GM19025 (cell line): ENCODE measurements around the gene HES1.
"Not testable (repeated sequence)": the region's sequence is repeated elsewhere in the genome, so short reads cannot be mapped to it uniquely, and the experiment has no call there.

Experiments used
- ATAC-seq: cut with Tn5 transposase; IDR thresholded peaks from one replicate; pipeline ENCODE4 v1.9.1; 2021; ENCODE audit warnings: mild to moderate bottlenecking, low read depth, moderate library complexity; ENCODE audit not compliant: unreplicated experiment

Gene HES1

DNA sequence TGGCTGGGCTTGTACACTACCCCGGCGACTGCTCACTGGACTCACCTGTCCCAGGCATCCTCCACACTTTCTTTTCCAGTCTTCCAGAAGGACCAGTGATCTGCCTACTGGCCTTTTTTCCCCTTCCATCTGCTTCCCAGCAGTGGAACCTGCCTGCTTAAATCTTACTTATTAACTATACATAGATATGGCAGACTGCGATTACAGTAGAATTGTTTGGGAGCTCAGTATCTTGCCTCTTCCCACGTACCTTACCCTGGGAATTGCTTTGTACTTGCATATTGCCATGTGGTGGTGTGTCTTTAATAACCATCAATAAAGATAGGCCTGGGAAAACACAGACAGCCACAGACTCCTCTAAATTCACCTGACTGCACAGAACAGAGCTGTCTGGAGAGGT is 11.8 kb upstream of the HES1 start:
- no peak for ATAC-seq

DNA sequence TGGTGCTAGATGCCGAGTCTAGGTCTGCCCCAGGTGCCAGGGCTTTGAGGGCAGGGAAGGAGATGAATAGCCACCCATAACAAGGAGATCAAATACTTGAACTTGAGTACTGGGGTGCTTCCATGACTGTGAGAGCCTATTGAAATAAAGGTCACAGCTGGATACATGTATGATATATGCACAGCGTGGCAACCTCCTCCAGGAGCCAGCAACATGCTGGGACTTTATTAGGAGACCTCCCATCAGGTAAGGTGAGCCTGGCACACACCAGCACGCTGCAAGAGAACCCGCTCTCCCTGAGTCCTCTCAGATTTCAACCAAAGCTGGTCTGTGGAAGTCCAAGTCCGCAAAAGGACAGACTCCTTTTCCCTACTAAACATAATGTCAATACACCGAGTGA is 10.5 kb upstream of the HES1 start:
- no peak for ATAC-seq

DNA sequence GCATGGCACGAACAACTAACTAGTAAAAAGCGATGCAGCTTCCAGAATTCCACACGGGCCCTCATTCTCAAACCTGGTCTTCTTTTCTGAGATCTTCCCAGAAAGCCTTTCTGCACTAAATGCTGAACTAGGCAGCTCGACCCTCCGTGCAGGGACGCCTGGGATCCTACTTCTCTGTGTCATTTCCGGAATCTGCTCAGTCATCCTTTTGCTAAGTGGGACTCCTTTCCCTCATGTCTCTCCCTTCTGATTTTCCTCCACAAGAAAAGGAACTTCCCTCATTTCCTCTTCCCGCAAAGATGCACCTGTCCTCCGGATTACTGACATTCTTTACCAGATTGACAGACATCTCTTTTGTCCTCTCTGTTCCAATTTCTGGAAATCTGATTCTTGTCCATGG is 9.2 kb upstream of the HES1 start:
- ATAC-seq, result no peak

DNA sequence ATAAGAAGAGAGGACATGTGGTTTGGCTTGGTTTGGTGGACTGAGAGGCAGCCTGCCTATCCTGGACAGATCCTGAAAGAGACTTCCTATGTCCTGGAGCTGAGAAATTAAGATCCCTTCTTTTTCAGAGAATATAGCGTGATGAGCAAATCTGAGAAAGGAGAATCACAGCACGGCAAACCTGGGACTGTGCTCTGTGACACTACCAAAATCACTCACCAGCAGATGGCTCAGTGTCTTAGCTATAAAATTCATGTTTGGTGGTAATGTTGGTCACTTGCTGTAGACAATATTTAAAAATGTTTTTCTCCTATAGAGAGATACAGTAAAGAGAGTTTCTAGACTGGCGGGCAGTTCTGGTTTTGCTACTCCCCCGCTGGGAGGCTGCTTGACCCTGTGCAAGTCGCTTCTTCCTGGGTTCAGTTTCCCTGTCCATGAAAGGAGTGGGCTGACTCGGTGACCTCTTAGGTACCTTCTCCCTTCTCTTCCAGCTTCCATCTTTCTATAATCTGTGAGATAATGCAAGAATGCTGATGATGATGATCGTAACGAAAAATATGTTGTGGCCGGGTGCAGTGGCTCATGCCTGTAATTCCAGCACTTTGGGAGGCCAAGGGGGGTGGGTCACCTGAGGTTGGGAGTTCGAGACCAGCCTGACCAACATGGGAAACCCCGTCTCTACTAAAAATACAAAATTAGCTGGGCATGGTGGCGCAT is 7.6 kb upstream of the HES1 start:
- no peak for ATAC-seq

DNA sequence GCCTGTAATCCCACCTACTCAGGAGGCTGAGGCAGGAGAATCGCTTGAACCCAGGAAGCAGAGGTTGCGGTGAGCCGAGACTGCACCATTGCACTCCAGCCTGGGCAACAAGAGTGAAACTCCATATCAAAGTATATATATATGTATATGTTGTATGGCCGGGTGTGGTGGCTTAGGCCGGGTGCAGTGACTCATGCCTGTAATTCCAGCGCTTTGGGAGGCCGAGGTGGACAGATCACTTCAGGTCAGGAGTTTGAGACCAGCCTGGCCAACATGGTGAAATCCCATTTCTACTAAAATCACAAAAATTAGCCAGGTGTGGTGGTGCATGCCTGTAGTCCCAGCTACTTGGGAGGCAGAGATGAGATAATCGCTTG is 7.0 kb upstream of the HES1 start:
- not testable (repeated sequence) for ATAC-seq

DNA sequence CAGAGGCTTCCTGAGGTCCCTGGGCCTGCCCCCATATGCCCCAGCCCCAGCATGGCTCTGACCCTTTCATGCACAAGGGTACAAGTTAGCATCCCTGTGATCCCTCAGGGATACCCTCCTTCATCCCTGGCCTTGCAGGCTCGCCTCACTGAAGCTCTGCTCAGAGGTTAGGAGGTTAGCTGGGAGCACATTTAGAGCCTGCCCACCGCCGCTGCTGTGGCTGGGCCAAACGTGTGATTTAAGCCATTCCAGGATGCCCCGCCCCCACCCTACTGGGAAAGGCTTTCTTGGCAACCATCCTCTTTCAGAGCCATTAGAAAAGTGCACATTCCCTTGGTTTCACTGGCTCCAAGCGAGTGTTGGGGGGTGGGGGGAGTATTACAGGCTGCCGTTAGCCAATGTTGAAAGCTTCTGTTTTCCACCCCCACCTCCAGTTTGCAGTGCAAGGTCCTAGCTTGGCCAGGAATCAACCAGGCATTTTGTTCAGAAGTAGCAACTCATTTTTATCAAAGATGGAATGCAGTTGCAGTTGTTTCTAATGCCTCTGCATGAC is 6.3 kb upstream of the HES1 start:
- ATAC-seq, result no peak

DNA sequence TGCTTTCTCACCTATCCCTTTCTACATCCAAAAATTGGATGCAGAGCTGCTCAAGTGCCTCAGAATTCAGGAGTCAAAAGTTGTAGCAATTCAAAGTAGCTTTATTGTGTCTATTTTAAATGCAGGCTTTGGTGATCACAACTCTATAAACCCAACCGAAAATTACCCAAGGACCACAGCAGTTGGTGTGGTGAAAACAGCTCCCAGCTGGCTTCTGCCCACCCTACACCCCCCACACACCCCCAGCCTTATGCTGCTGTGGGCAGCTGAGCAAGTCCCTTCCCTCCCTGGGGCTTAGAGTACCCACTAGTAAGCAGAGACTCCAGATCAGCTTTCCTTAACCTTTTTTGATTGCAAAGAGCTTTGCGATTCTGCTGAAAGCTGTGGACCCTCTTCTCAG is 5.8 kb upstream of the HES1 start:
- no peak for ATAC-seq

DNA sequence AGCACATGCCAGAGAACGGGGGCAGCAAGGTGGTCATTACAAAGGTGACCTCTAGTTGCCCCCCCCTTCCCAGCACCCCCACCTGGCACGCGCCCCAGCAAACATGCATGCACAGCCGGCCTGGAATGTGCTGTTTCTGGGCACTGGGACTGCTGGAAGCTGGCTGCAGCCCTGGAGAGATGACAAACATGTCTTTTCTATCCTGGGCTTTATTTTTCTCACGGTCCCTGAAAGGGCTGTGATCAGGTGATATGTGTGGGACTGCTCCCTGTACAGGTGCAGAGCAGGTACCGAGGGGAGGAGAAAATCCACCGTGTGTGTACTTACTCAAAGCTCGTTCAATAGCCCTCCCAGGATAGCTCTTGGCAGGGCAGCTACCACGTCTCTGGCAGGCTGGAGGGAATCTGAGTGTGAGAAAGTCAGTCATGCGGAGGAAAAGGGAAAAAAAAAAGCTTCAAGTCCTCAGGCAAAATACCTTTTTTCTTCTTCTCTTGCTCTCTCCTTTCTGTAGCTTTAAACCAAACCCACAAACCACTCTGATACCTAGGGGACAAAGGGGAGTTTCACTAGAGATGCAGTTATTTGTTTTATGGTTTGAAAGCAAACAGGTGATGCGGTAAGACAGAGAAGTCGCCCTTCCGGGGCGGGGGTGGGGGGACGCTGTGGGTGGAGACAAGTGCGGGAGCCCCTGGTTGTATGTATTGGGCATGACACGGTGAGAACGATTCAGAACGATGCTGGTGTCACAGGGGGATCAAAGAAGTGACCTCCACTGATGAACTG is 5.0 kb upstream of the HES1 start:
- peak; percentile 50 for ATAC-seq

DNA sequence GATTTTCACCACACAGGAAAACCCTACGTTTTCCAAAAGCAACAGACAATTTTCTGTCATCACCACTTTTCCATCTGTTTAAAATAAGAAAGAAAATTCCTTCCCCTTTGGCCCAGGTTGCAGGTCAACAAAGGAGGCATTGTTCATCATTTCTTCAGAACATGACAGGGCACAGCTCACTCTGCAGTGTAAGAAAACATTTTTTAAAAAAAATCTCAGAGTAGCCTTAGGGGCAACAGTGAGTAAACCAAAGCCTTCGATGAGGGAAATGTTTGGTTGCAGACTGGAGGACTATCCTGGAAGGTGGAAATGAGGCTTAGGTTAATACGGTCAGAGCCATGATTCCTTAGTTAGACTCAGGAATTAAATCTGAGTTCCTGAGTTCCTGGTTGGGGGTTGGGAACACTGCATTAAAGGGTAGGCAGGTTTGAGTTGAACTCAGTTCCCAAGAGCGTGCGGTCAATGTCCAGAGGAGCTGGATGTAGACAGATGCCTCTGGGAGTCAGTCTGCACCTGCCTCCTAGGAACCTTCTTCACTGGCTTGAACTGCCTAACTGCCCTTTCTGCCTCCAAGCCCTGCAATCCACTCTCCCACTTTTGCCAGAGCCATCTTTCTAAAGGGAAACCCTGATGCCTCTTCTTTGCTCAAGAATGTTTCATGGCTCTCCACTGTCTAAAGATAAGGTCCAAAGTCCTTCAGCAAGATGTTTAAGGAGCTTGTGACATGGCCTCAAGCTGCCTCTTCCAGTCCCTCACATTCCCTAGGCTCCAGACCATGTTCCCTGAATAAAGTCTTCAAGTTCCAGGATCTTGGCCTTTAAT is 3.3 kb upstream of the HES1 start:
- no peak for ATAC-seq

DNA sequence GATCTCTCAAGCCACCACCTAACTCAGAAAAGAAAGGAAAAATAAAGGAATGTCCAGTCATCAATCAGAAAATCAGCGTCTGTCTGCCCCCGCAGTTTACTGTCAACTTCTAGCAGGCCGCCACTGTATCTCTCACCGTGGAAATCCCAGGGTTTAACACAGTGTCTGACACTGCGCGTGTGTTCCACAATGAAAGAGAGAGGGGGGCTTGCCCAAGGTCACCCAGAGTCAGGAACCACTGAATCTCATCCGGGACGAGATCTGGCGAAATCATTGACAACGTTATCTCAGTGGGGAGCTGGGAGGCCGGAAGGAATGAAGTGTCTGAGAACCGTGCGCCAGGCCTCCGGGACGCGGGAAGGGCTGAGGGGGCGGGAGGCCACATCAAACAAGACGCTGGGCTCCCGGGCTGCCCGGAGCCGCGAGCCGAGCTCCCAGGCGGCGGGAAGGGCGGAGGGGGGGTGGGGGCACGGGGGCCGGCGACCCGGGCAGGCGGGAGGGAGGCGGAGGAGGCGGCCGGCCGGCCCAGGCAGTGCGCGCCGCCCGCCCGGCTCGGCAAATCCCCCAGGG is 2.2 kb upstream of the HES1 start:
- ATAC-seq, result no peak

DNA sequence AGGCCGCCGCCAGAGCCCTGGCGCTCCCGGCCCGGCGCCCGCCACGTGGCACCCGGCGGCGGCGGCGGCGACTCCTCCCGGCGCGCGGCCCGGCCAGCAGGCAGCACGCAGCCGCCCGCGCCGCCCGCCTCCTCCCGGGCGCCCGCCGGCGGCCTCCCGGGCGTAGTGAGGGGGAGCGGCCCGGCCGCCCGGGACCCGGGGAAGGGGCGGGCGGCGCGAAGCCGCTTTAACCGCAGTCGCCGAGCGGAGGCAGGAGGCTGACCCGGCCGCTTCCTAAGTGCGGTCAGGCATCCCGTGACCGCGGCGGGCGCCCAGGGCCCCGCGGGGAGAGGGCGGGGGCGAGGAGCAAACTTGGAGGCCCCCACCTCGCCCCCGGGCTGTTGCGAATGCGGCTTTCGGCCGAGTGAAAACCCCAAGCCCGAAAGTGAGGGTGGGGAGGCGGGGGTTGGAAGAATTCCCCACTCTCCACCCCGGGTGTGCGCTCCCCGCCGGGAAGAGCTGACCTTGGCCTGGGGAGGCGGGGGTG is 1.7 kb upstream of the HES1 start:
- ATAC-seq, result peak; percentile 18

DNA sequence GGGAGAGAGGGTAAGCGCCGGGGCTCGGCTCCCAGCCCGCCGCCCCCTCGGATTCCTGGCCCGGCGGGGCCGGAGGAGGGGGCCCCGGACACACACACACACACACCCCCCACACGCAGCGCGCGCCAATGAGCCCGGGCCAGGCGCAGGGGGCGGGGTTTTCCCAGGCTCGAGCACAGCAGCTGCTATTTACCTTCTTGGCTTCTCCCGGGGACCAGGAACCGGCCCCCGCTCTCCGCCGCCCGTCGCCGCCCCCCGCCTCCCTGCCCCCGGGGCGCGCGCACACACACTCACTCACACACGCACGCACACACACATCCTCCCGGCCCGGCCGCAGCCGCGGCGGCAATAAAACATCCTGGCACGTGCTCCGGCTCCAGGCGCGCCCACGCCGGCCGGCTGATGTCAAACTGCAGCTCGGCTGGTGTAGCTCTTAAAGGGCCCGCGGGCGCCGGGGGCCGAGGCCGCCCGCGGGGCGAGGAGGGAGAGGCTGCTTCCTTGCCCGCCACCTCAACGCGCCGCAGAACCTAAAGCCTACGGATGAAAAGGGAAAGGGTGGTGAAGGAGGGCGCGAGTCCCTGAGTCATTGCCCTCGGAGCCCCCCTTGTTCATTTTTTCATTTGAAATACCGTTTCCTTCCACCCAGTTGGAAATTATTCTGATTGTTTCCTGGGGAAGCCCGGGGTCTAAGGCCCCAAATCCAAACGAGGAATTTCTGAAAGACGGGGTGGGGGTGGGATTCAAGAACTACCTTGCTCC is 1.0 kb upstream of the HES1 start:
- peak; percentile 24 for ATAC-seq

DNA sequence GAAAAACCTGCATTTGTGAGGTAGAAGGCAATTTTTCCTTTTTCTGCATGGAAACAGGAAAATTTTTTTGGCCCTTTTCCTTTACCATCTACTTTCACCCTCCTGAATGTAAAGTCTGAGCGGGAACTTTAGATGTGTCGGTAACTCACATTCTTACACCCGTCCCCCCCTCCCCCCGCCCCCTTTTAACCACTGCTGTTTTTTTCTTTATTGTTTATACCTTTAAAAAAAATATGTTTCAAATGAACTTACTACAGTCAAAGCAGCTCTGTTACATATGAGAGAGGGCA is 487 bp upstream of the HES1 start:
- no peak for ATAC-seq

DNA sequence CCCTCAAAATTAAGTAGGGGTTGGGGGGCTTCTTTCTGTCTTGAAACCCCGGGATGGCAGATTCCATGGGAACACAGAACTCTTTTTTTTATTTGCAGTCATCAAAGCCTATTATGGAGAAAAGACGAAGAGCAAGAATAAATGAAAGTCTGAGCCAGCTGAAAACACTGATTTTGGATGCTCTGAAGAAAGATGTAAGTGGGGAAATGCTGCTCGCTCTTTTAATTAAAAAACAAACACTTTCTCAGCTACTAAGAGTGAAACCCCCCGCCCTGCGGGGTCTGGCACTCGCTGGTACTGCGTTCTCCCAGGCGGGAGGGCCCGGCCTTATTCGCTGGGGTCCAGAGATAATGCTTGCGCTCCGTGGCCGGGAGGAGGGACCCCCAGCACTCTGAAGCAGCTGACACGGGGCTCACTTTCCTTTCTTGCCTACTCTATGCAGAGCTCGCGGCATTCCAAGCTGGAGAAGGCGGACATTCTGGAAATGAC is 615 bp downstream of the HES1 start:
- no peak for ATAC-seq

DNA sequence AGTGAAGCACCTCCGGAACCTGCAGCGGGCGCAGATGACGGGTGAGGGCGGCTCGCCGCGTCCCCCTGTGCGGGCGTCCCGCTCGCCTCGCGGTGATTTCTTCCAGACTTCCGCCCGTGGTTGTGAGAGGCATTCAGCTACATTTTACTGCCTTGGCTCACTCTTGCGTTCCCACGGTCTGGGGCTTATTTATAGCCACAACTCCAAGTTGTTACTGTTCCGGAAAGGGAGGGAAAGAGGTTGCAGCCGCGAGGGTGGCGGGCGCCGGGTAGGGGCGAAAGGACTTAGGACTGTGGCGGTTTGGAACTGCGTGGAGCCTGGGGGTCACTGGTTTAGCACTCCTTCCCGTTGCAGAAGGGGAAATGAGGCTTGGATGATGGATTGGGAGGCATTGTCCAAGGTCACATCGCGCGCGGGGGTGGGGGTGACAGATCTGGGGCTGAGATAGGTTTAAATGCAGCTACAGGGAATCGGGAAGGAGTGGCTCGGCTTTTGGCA is 1.1 kb downstream of the HES1 start:
- ATAC-seq, result no peak

DNA sequence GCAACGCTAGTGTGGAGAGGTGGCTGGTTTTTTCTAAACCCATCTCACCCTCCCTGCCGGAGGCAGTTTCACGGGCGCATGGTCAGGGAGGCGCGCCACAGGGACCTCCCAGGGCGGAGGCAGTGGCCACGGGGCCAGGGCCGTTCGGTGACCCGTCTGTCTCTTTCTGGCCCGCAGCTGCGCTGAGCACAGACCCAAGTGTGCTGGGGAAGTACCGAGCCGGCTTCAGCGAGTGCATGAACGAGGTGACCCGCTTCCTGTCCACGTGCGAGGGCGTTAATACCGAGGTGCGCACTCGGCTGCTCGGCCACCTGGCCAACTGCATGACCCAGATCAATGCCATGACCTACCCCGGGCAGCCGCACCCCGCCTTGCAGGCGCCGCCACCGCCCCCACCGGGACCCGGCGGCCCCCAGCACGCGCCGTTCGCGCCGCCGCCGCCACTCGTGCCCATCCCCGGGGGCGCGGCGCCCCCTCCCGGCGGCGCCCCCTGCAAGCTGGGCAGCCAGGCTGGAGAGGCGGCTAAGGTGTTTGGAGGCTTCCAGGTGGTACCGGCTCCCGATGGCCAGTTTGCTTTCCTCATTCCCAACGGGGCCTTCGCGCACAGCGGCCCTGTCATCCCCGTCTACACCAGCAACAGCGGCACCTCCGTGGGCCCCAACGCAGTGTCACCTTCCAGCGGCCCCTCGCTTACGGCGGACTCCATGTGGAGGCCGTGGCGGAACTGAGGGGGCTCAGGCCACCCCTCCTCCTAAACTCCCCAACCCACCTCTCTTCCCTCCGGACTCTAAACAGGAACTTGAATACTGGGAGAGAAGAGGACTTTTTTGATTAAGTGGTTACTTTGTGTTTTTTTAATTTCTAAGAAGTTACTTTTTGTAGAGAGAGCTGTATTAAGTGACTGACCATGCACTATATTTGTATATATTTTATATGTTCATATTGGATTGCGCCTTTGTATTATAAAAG is 1.8 kb downstream of the HES1 start:
- ATAC-seq, result peak; percentile 34

DNA sequence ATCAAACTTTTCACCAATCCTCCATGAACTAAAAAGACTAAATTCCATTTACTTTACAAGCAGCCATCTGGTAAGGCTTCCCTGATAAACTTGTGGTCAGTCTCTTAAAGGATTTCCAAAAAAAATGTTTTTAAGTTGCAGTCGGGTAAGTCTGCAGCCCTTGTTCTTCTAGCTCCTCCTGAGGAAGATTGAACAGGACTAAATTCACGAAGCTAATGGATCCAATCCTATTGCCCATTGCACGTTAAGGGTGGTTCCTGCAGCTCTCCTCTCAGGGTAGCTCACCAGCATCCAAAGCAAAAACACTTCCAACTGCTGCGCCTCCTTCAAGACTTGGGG is 2.8 kb downstream of the HES1 start:
- no peak for ATAC-seq

DNA sequence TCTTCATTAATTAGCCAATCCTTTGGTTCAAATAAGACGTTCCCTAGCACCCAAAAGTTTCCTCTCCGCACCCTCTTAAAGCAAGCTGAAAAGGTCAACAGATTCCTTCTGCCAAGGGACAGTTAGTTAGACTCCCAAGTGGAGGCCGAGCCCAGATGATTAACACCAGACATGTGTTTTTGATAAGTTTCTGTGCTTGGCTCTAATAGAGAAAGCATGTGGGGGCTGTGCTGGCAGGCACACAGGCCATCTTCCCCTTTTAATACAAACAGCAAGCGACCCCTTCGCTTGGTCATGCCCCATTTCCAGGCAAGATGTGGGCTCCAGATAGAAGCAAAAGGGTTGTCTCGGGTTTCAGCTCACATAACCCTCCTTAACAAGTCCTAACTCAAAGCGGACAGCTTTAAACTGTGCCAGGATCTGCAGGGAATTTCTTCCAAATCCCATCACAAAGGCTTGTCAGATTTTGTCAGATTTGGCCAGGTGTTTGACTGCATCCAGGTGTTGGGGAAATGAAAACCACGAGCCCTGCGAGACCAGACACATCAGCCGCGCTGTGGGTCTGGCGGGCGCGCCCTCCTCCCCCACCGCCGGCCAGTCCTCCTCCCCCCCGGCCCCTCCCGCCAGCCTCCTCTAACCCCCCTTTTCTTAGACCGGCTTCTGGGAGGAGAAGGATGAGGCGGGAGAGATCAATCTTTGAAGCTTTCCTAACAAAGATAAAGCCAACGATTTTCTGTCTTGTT is 3.3 kb downstream of the HES1 start:
- no peak for ATAC-seq
